ENCODE data around the gene WDR36.

DNA sequence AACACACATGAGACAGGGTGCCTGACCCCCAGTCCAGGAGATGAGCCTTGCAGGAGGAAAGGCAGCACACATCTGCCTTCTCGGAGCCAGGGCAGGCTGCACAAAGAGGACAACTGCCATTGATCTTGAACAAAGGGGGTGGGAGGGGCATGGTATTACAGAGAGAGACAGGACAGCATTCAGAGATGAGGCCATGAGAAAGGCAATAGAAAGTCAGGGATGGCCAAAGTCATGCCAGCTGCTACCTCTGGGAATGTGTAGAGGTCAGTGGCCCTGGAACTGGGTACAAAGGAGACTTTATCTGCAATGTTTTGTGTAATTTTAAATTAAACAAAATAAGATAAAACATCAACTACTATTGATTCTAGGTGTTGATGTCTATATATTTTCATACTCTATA, 43.2 kb downstream of the WDR36 start:
- no peak for TF ChIP-seq POLR2AphosphoS5 (IDR thresholded peaks at IDR 0.05)
- TF ChIP-seq, protein P1, sequence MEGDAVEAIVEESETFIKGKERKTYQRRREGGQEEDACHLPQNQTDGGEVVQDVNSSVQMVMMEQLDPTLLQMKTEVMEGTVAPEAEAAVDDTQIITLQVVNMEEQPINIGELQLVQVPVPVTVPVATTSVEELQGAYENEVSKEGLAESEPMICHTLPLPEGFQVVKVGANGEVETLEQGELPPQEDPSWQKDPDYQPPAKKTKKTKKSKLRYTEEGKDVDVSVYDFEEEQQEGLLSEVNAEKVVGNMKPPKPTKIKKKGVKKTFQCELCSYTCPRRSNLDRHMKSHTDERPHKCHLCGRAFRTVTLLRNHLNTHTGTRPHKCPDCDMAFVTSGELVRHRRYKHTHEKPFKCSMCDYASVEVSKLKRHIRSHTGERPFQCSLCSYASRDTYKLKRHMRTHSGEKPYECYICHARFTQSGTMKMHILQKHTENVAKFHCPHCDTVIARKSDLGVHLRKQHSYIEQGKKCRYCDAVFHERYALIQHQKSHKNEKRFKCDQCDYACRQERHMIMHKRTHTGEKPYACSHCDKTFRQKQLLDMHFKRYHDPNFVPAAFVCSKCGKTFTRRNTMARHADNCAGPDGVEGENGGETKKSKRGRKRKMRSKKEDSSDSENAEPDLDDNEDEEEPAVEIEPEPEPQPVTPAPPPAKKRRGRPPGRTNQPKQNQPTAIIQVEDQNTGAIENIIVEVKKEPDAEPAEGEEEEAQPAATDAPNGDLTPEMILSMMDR (IDR thresholded peaks at IDR 0.05) = no peak
- no peak for TF ChIP-seq EP300 (IDR thresholded peaks at IDR 0.05)
- no peak for TF ChIP-seq POLR2A (IDR thresholded peaks at IDR 0.05)

Measured in gastroesophageal sphincter (tissue), 3 donors.